Ishikawa (cell line): ENCODE measurements around the gene ASB1.

Source experiments
- NFIC ChIP-seq: IDR thresholded peaks from 2 replicates; pipeline ENCODE4 v1.6.1; 2012
- TF ChIP-seq, protein P1 (sequence below): IDR thresholded peaks from 2 replicates; pipeline ENCODE4 v1.6.1; 2012; ENCODE audit warnings: low read depth, mild to moderate bottlenecking

DNA sequence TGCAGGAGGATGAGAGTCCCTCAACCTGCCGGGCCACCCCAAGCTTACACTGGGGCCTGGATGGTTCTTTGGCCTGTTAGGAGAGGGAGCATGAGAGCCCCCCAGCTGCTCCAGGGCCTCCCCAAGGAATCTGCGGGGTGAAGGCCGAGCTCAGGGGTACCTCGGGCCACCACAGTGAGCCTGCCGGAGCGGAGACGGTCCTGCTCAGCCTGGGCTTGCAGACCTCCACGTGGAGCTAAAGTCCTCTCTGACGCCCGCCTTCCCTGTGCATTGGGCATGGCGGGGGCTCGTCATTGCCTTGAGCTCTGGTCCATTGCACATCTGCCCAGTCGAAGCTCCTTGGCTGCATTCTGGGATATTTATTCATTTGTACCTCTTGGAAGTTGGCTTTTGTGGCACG lies 62.7 kb downstream of the ASB1 start:
- TF ChIP-seq NFIC: no peak
- TF ChIP-seq, protein P1, sequence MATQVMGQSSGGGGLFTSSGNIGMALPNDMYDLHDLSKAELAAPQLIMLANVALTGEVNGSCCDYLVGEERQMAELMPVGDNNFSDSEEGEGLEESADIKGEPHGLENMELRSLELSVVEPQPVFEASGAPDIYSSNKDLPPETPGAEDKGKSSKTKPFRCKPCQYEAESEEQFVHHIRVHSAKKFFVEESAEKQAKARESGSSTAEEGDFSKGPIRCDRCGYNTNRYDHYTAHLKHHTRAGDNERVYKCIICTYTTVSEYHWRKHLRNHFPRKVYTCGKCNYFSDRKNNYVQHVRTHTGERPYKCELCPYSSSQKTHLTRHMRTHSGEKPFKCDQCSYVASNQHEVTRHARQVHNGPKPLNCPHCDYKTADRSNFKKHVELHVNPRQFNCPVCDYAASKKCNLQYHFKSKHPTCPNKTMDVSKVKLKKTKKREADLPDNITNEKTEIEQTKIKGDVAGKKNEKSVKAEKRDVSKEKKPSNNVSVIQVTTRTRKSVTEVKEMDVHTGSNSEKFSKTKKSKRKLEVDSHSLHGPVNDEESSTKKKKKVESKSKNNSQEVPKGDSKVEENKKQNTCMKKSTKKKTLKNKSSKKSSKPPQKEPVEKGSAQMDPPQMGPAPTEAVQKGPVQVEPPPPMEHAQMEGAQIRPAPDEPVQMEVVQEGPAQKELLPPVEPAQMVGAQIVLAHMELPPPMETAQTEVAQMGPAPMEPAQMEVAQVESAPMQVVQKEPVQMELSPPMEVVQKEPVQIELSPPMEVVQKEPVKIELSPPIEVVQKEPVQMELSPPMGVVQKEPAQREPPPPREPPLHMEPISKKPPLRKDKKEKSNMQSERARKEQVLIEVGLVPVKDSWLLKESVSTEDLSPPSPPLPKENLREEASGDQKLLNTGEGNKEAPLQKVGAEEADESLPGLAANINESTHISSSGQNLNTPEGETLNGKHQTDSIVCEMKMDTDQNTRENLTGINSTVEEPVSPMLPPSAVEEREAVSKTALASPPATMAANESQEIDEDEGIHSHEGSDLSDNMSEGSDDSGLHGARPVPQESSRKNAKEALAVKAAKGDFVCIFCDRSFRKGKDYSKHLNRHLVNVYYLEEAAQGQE: no peak
